Anterior cingulate cortex (tissue), 58 donors: ENCODE data around the gene COL16A1.

Source experiments
- DNase-seq, 58 donors: peaks; one replicate each; lab custom pipeline; 2025; lab: John Stamatoyannopoulos, UW

COL16A1 gene

GRCh38 chr1:31689854-31690253, 14.0 kb downstream of the COL16A1 start:
- no peak for DNase-seq

- no peak for DNase-seq
Measured at GRCh38 chr1:31689379-31689778, 14.4 kb downstream of the COL16A1 start.

GRCh38 chr1:31688233-31688918, 15.4 kb downstream of the COL16A1 start:
- no peak for DNase-seq

- DNase-seq, result no peak
Measured at GRCh38 chr1:31687601-31688000, 16.2 kb downstream of the COL16A1 start.

GRCh38 chr1:31685795-31686194, 18.0 kb downstream of the COL16A1 start:
- DNase-seq, result no peak

GRCh38 chr1:31683997-31684396, 19.8 kb downstream of the COL16A1 start:
- DNase-seq, result no peak

GRCh38 chr1:31681415-31681814, 22.4 kb downstream of the COL16A1 start:
- no peak for DNase-seq

GRCh38 chr1:31679676-31680230, 24.1 kb downstream of the COL16A1 start:
- DNase-seq, result no peak

- DNase-seq, result no peak
Measured at GRCh38 chr1:31679091-31679490, 24.7 kb downstream of the COL16A1 start.

- DNase-seq, result no peak
Measured at GRCh38 chr1:31678681-31679080, 25.1 kb downstream of the COL16A1 start.

GRCh38 chr1:31677949-31678348, 25.9 kb downstream of the COL16A1 start:
- DNase-seq, result peak in 6 of 58 donors; percentile 10 to 35 (median 20)

GRCh38 chr1:31677401-31677800, 26.4 kb downstream of the COL16A1 start:
- no peak for DNase-seq

- DNase-seq, result no peak
Measured at GRCh38 chr1:31675756-31676155, 28.1 kb downstream of the COL16A1 start.

GRCh38 chr1:31675161-31675560, 28.7 kb downstream of the COL16A1 start:
- no peak for DNase-seq

GRCh38 chr1:31674626-31675025, 29.2 kb downstream of the COL16A1 start:
- DNase-seq, result no peak

- no peak for DNase-seq
Measured at GRCh38 chr1:31673433-31673832, 30.4 kb downstream of the COL16A1 start.

- DNase-seq, result peak in 28 of 58 donors; percentile 8 to 75 (median 32)
Measured at GRCh38 chr1:31672986-31673385, 30.8 kb downstream of the COL16A1 start.

- no peak for DNase-seq
Measured at GRCh38 chr1:31671561-31672201, 32.1 kb downstream of the COL16A1 start.

- no peak for DNase-seq
Measured at GRCh38 chr1:31671147-31671546, 32.7 kb downstream of the COL16A1 start.

GRCh38 chr1:31670593-31670964, 33.2 kb downstream of the COL16A1 start:
- DNase-seq, result no peak

- peak in 57 of 58 donors; percentile 16 to 88 (median 70) for DNase-seq
Measured at GRCh38 chr1:31669786-31670592, 33.8 kb downstream of the COL16A1 start.
